Stimulated activated naive CD4-positive, alpha-beta T cell treated with Interleukin-2 at 50 U/mL for 16 hours (primary cell): Measurements from ENCODE around the gene SLC39A1.
"Not testable (repeated sequence)": the region's sequence is repeated elsewhere in the genome, so short reads cannot be mapped to it uniquely, and the experiment has no call there.

Experiments used
- DNase-seq: peaks from one replicate; lab custom pipeline; 2025; lab: John Stamatoyannopoulos, UW

Gene SLC39A1

DNA sequence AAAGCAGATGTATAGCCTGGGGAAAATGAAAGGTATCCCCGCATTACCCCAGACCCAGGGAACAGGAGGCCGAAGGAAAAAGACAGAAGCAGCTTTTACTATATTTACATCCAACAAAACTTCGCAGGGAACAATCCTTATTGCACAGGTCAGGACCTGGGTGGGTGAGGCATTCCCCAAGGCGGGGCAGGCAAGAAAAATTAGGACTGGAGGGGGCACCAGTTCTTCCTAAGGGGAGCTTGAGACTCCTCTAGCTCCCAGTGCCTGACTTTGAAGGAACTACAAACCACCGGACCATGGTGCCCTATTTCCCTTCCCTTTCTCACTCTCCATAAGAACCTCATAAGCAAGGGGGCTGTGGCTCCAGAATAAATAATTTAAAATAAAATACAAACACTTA lies 33.9 kb downstream of the SLC39A1 start:
- DNase-seq = no peak

DNA sequence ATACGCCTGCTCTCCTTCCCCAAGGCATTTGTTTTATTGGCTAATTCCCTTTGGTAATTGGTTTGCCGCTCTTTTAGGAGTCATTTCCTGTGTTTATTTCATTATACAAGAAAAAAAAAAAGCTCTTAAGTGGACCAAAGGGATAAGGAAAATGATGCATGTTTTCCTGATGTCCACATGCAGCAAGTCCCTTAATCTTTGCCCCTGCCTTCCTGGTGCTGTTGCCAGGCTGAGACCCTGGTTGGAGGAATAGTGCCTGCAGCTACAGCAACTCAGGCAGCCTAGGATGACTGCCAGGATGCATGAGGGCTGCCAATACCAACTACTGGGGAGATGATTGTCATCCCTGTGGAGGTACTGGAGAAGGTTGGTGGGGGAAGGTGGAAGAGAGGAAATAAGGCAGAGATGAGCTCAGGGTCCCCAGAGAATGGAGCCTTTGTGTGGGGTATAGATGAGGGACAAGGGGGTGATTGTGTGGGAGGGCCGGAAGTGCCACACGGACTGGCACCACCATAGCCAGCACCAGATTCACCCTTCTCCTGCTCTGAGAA lies 34.5 kb downstream of the SLC39A1 start:
- no peak for DNase-seq

DNA sequence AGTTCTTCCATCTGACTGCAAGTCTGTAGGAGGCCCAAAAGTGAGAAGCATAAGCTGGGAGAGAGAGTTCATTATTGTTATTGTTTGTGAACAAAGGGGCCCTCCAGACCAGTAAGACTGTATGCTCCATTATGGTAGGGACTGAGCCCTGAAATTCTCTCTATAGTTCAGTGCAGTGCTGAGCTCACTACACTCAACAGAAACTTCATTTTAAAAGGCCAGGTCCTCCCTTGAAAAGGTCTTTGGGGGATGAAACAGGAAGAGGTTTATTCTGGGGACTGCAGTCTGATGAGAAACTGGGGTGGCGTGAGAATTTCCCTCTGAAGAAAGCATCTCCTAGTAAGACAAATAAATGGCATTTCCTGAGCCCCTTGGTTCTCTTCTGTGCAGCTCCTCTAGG lies 35.1 kb downstream of the SLC39A1 start:
- no peak for DNase-seq

DNA sequence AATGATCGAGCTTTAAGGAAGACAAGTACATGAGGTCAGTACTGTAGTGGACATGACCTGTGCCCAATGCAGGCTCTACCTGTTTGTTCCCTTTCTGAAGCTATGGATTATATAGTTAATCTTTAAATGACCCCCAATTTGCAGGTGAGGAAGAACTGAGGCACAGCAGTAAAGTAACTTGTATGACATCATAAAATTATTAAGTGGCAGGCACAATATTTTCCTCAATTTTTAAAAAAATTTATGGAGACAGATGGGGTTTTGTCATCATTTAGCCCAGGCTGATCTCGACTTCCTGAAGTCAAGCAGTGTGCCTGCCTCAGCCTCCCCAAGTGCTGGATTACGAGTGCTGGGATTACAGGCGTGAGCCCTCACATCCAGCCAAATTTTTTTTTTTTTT lies 36.9 kb downstream of the SLC39A1 start:
- no peak for DNase-seq

DNA sequence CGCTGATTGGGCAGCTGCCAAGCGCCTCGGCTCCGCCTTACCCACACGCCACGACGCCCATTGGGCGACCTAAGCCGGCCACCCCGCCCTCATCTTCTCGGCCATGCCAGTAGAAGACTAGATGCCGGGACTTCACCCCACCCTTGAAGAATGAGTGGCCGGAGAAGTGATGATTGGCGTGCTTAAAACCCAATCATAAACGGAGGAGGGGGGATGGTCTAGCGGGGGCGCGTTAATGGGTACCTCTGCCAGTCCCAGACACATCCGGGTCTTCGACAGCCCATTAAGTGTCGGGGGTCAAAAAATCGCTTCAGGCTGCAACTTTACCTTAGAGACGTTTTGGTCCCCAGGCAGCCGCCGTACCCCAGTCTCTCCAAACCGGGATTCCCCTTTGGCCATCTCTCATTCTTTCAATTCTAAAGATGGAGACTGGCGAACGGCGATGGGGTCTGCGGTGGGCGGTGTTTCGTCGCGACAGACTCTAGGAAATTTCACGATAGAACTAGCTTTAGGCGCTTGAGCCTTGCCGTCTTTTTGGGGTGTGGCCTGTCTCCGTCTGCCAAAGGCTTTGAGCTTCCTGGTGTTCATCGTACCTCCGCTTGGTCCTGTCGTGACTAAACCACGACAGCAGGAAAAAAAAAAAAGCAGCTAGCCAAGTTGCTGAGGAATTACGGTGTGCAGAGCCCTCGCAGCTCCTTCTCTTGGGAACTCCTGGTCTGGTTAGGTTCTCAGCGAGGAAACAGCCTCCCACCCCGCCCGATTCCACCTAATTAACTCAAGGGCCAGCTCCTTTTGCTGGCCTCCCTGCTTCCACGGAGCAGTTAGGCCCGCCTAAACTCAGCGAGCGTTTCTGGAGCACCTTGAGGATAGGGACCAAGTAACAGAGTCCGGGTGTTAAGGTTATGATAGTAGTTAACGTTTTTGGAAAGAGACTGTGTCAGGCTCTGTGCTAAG lies 40.1 kb downstream of the SLC39A1 start, which contains the start of gene GATAD2B:
GATAD2B (minus strand) TSS at position 1 of the 954 bp plus-strand sequence. CDS start 94,625 bp downstream, outside the sequence.
- DNase-seq = peak; percentile 99

DNA sequence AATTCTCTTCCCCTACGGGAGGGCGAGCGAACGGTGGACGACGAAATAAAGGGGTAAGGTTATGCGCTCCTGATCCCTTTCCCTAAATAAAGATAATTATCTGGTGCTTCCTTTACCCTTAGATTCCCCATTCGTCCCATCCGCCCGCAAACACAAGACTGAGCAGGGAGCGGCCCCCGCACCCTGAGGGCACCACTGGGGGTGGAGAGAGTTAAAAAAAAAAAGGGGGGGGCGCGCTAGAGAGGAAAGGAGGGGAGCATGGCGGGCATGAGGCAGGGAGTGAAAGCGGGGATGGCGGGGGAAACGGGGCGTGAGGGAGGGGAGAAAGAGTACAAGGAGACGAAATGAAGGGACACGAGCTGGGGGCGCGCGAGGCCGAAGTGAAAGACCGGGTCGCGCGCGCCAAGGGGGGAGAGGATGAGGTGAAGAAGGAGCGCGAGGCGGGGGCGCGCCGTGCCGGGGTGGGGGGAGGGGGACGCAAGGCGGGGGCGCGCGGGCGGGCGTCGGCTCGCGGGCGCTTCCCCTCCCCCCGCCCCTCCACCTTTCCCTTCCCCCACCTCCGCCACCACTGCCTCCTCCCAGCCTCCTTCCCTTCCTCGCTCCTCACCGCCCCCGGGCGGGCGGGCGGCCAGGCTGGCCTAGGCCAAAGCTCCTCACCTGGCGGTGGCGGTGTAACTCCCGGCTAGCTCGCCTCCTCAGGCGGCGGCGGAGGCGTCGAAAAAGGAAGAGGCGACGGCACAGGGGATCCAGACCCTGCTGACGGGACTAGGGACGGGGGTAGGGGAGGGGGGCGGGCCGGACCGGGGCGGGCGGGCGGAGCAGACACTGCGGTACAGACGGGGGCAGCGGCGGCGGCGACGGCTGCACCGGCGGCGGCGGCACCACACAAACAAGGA lies 41.0 kb downstream of the SLC39A1 start:
- DNase-seq = peak; percentile 68

DNA sequence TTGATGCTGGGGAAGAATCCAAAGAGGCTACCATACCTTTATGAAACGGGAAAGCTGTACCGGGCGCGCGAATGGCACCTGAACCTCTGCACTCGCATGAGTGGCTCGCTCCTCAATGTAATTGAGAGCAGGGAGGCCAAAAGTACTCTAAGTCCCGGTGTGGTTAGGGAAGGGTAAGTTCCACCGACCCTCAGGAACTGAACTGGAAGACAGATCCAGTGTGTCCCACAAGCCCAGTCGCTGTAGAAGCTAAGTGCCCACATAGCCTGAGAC lies 41.6 kb downstream of the SLC39A1 start:
- DNase-seq = peak; percentile 24

DNA sequence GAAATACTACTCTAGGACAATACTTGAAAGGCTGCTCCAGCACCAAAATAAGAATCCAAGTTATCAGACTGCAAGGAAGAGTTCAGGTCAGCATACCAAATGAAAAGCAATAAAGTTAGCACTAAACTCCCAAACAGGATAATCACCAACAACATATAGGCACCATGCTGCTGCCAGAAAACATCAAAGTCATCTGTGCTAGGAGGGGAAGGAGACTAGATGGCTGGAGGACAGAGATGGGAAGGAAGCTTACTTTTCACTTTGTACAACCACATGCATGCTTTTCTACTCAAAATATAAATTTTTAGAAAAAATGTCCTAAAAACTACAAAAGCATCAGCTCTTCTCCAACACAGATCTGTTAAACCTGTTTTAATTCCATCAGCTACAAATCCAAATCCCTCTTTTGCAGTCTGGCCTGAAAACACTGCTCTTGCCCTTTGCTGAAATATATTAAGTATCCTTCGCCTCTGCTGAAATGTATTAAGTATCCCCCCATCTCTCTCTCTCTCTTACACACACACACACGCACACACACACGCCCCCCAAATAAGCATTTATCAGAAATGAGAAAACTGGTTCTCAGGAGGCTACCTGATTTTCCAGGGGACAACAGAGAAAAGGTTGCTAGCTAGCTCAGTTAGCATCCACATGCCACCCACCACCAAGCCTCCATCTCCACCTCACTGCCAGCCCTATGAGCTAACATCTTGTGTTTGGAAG lies 42.1 kb downstream of the SLC39A1 start:
- DNase-seq = no peak

DNA sequence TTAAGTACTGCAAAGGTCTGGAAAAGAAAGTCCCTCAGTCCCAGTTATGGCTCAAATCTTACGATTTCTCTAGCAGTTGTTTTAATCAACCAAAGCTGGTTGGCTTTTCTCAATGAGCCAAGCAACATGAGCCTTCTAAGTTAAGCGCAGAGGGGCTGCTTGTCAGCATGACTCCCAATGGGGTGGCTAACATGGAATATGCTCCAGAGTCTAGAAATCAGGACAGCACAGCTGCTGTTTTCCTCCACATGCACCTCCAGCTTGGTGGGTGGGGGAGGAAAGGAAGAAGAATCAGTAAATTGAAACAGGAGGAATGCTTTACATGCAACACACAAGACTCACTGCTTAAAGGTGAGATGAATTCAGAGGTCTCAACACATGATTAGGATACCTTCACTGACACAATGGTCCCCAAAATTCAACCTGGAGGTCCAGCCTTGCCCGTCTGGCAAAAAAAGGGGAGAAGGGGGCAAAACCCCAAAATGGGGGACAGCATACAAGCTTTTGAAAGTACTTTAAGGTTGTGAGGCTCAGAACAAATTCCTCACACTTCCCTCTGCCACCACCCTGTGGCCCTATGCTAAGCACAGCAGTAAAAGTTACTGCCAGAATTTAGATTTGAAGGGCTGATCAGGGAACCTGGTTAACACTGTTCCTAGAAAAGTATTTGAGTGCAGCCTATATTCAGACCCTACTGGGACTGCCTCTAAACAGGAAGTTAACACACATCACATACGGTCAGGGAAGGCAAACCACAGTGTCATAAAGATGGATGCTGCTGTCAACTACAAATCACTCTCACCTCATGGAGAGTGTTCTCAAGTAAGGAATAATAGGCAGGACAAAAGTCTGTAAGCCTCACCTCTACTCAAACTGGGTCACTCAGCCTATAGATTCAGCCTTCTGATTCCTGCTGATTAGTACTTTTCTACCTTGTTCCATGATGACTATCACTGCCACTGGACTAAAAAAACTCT lies 43.2 kb downstream of the SLC39A1 start:
- DNase-seq = peak; percentile 5

DNA sequence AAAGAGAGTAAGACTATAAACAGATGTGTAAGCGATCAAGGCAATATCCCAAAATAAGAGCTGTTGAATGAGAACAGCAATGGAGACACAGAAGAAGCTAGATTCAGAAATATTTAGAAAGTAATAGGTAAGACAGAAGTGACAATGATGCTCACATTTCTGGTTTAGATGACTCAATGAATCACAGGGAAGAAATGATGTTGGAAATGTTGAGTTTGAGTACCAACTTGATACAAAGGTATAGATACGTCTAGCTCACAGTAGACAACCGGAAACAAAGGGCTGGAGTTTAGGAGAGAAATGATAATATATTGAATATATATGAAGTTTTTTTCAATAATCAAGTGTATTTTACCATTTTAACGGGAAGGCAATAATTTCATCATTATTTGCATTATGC lies 47.0 kb downstream of the SLC39A1 start:
- no peak for DNase-seq

DNA sequence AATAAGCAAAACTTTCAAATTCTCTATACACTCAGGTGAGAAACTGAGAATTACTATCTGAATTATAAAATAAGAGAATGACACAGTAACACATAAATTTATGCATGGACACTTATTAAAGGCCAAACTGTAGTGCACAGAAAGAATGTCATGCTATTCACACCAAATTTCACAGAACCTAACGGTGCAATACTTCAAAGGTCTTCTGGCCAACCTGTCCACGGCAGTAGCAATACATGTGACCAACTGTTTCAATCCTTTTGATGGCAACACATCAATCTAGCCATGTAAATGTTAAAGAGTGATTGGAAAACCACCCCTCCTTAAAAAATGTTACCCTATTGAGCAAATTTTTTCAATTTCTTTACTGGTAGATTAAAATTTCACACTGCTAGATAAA lies 51.0 kb downstream of the SLC39A1 start:
- no peak for DNase-seq

DNA sequence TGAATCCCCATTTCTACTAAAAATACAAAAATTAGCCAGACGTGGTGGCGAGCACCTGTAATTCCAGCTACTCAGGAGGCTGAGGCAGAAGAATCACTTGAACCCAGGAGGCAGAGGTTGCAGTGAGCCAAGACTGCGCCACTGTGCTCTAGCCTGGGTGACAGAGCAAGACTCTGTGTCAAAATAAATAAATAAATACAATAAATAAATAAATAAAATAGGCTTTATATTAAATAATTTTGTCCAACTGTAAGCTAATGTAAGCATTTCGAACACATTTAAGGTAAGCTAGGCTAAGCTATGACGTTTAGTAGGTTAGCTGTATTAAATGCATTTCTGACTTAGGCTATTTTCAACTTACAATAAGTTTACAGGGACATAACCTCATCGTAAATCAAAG lies 52.8 kb downstream of the SLC39A1 start:
- not testable (repeated sequence) for DNase-seq
